Measurements from ENCODE around the gene CACTIN.
A peak's percentile ranks its signal among the peaks of the same experiment; 100 is the strongest.

Gene CACTIN

GRCh38 chr19:3627351-3627723 lies 747 bp upstream of the CACTIN start:
- no peak for DNase-seq (ENCODE audit: low spot score)

GRCh38 chr19:3625996-3626472 lies 556 bp downstream of the CACTIN start:
- no peak for DNase-seq (ENCODE audit: low spot score)

GRCh38 chr19:3623716-3624115 lies 2.9 kb downstream of the CACTIN start:
- no peak for DNase-seq (ENCODE audit: low spot score)

GRCh38 chr19:3622224-3622623 lies 4.4 kb downstream of the CACTIN start:
- DNase-seq (ENCODE audit: low spot score): no peak

GRCh38 chr19:3621689-3622088 lies 4.9 kb downstream of the CACTIN start:
- no peak for DNase-seq (ENCODE audit: low spot score)

GRCh38 chr19:3620817-3621547 lies 5.6 kb downstream of the CACTIN start:
- DNase-seq (ENCODE audit: low spot score): no peak

- DNase-seq (ENCODE audit: low spot score): no peak
Observed at GRCh38 chr19:3620145-3620816, 6.3 kb downstream of the CACTIN start.

GRCh38 chr19:3619631-3620012 lies 7.0 kb downstream of the CACTIN start:
- no peak for DNase-seq (ENCODE audit: low spot score)

GRCh38 chr19:3618811-3619630 lies 7.6 kb downstream of the CACTIN start:
- no peak for DNase-seq (ENCODE audit: low spot score)

- peak; percentile 78 for DNase-seq (ENCODE audit: low spot score)
Observed at GRCh38 chr19:3618144-3618810, 8.3 kb downstream of the CACTIN start.

GRCh38 chr19:3617463-3617862 lies 9.1 kb downstream of the CACTIN start:
- DNase-seq (ENCODE audit: low spot score): no peak

- no peak for DNase-seq (ENCODE audit: low spot score)
Observed at GRCh38 chr19:3615524-3616135, 11.0 kb downstream of the CACTIN start.

- DNase-seq (ENCODE audit: low spot score): no peak
Observed at GRCh38 chr19:3614858-3615505, 11.6 kb downstream of the CACTIN start.

- DNase-seq (ENCODE audit: low spot score): no peak
Observed at GRCh38 chr19:3613818-3614661, 12.6 kb downstream of the CACTIN start.

- DNase-seq (ENCODE audit: low spot score): no peak
Observed at GRCh38 chr19:3612901-3613741, 13.5 kb downstream of the CACTIN start.

- DNase-seq (ENCODE audit: low spot score): no peak
Observed at GRCh38 chr19:3612330-3612729, 14.3 kb downstream of the CACTIN start.

- DNase-seq (ENCODE audit: low spot score): no peak
Observed at GRCh38 chr19:3611841-3612240, 14.7 kb downstream of the CACTIN start.

- no peak for DNase-seq (ENCODE audit: low spot score)
Observed at GRCh38 chr19:3610745-3611717, 15.6 kb downstream of the CACTIN start.
